ENCODE data around the gene KIAA1191.
"Not testable (repeated sequence)": the region's sequence is repeated elsewhere in the genome, so short reads cannot be mapped to it uniquely, and the experiment has no call there.

Gene KIAA1191, protein sequence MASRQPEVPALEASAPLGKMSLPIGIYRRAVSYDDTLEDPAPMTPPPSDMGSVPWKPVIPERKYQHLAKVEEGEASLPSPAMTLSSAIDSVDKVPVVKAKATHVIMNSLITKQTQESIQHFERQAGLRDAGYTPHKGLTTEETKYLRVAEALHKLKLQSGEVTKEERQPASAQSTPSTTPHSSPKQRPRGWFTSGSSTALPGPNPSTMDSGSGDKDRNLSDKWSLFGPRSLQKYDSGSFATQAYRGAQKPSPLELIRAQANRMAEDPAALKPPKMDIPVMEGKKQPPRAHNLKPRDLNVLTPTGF

GRCh38 chr5:176361437-176362232 is at the start of gene KIAA1191:
Gene KIAA1191 (minus strand): TSS chr5:176361764. CDS start chr5:176359508, 2,256 bp downstream.
- DNase-seq = peak; percentile 32 to 96 (median 89)

DNA sequence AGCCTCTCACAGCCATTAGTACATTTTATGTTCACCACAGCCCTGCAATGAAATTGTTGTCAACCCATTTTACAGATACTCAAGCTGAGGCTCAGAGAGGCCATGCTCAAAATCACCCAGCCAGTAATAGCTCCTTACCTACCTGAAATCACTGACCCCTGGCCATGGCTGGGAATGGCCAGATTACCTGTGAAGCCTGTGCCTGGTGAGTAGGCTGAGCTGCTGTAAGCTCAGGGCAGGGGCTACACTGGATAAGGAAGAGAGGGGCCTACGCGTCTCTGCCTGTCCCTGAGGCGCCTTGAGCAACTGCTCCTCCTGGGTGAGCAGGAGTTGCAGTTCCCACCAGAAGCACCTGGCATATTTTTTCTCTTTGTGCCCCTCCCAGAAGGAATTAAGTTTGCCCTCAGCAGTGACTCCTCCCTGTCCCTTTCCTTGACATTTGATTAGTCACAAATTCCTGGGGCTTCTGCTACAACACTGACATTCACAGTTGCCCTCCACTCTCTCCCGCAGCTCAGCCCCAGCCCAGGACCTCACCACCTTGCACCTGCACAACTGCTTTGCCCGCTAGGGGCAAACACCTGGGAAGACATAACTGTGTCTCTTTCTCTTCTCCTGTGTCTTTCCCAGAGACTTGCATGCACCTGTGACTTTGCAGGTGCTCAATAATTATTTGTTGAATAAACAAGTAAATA is 49.1 kb upstream of the KIAA1191 start:
- no peak for DNase-seq

- DNase-seq = no peak
Observed at GRCh38 chr5:176409765-176410164, 48.2 kb upstream of the KIAA1191 start.

- DNase-seq = no peak
Observed at GRCh38 chr5:176408590-176408989, 47.0 kb upstream of the KIAA1191 start.

DNA sequence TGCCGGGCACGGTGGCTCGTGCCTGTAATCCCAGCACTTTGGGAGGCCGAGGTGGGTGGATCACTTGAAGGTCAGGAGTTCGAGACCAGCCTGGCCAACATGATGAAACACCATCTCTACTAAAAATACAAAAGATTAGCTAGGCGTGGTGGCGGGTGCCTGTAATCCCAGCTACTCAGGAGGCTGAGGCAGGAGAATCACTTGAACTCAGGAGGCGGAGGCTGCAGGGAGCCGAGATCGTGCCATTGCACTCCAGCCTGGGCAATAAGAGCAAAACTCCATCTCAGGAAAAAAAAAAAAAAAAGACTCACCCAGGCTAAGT is 46.6 kb upstream of the KIAA1191 start:
- DNase-seq = not testable (repeated sequence)

DNA sequence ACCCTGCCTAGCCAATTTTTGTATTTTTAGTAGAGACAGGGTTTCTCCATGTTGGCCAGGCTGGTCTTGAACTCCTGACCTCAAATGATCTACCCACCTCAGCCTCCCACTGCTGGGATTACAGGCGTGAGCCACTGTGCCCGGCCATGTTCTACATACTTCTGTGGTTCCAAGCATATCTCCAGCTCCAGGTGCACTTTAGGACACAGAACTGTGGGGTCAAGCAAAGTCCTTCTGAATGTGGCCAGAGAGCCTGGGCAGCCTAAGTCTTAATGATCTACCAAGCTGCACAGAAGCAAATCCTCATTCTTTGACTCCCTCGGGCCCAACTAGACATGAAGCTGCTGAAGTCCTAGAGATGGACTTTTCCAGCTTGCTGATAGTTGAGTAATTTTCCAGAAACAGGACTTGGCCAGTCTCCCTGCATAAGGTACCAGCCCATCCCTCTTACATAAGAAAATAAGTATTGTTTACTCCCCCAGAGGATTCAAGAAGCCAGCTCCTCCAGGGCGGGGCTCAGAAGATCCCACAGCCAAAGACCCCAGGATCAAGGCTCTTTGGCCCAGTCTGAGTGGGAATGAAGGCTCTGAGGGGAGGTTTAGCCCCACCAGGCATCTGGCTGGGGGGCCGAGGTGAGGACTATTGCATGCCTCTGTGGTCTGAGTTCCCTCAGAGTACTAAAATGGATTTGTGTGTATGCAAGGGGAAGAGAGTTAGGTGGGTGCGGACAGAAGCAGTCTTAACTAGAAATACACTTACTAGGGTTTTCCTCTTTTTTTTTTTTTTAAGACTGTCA is 46.1 kb upstream of the KIAA1191 start:
- DNase-seq = no peak

DNA sequence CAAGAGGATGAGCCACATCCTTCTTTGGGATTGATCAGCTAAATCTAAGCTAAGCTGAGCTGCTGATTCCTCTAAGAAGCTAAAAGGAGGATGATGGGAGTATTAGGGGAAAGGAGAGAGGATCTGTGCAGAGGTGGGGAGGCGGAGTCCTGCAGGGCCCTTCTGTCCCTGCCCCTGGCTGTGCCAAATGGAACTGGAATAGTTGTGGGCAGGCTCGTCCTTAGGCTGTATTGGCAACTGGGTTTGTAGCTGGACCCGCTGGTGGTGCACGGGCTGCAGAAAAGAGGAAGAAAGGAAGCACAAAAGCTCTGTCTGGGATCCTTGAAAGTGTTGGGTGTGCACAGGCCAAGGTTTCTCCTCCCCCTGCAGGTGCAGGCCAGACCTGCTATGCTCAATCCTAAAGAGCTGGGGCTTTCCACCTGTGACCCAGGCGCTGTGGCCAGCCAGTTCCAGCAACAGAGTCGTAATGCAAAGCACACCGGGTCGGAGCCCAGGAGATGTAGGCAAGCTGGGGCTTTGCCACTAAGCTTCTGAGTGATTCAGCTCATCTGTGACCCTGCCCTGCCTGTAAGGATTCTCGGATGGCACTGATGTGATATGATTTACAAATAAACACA is 45.0 kb upstream of the KIAA1191 start:
- DNase-seq = no peak

GRCh38 chr5:176405656-176406435 is 44.3 kb upstream of the KIAA1191 start:
- DNase-seq = no peak

GRCh38 chr5:176401281-176402205 is 40.0 kb upstream of the KIAA1191 start:
- DNase-seq = no peak

- no peak for DNase-seq
Observed at GRCh38 chr5:176400382-176401156, 39.0 kb upstream of the KIAA1191 start.

- DNase-seq = no peak
Observed at GRCh38 chr5:176397736-176398420, 36.3 kb upstream of the KIAA1191 start.

- DNase-seq = no peak
Observed at GRCh38 chr5:176396330-176396729, 34.8 kb upstream of the KIAA1191 start.

DNA sequence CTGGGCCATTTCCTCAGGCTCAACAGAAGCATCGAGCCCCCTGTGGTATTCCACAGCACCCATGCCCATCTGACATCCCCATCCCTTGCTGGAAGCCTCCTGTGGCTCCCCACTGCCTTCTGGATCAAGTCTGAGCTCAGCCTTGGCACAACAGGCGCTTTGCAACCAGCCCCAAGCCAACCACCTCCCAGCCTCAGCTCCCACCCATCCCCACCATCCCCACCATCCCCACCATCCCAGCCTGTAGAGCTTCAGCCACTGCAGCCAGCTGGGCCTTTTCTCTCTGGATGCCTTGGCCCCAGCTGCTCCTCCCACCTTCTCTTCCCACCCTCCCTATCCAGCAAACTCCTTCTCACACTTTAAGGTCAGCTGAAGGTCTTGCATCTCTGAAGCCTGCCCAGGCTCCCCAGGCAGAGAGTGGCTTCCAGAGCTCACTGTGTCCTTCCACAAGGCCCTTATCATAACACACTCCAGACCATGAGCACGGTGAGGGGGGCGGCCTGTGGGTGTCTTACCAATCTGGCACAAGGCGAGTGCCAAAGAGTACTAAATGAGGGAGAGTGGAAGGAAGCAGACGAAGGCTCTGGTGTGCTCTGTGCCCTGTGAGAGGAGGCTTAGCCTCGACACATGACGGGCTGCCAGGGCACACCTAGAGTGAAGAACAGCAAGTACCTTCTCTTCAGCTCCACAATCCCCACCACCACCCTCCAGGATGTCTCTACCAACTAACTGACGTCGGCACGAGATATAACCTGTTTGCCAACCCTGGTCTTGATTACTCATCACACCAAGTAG is 33.5 kb upstream of the KIAA1191 start:
- DNase-seq = no peak

GRCh38 chr5:176394096-176394495 is 32.5 kb upstream of the KIAA1191 start:
- DNase-seq = no peak

DNA sequence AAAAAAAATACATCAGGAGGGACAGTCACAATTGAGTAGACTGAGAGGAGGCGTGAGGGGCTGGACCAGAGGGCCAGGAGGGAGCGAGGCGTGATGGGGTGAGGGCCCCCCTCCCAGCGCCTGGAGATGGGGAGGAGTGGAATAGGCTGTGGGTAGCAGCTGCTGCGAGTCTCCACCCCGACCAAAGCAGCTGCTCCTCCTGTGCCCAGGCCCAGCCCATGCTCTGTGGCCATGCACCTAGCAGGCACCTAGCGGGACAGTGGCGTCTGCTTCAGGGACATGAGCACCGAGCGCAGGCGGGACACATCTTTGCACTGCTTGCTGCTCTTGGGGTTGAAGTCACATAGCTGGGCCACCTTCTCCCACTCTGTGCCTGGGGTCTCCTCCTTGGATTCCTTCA is 31.0 kb upstream of the KIAA1191 start:
- DNase-seq = no peak

- DNase-seq = no peak
Observed at GRCh38 chr5:176391999-176392398, 30.4 kb upstream of the KIAA1191 start.

DNA sequence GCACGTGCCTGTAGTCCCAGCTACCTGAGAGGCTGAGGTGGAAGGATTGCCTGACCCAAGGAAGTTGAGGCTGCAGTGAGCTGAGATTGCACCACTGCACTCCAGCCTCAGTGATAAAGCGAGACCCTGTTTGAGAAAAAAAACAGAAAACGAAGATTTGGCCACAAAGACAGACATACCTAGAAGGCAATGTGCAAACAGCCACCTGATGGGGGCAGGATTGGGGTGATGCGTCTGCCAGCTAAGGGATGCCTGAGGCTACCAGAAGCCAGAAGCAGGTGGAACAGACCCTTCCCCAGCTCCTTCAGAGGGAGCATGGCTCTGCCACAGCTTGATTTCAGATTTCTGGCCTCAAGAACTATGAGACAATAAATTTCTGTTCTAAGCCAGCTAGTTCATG is 29.9 kb upstream of the KIAA1191 start:
- DNase-seq = no peak

Measured in amygdala (tissue), 56 donors.